ENCODE measurements around the gene CYP4X1.

DNA sequence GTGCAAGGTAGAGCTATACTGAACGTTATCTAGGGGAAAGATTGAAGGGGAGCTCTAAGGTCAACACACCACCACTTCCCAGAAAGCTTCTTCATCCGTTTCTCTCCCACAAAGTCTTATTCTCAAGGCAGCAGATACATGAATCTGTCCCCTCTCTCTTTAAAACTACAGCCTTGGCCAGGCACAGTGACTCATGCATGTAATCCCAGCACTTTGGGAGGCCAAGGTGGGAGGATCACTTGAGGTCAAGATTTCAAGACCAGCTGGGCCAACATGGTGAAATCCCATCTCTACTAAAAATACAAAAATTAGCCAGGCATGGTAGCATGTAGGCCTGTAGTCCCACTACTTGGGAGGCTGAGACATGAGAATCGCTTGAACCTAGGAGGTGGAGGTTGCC is 8.1 kb downstream of the CYP4X1 start:
- no peak for TF ChIP-seq EZH2 (IDR thresholded peaks at IDR 0.05; ENCODE audit: low read length, missing control alignments)
- TF ChIP-seq, protein P1, sequence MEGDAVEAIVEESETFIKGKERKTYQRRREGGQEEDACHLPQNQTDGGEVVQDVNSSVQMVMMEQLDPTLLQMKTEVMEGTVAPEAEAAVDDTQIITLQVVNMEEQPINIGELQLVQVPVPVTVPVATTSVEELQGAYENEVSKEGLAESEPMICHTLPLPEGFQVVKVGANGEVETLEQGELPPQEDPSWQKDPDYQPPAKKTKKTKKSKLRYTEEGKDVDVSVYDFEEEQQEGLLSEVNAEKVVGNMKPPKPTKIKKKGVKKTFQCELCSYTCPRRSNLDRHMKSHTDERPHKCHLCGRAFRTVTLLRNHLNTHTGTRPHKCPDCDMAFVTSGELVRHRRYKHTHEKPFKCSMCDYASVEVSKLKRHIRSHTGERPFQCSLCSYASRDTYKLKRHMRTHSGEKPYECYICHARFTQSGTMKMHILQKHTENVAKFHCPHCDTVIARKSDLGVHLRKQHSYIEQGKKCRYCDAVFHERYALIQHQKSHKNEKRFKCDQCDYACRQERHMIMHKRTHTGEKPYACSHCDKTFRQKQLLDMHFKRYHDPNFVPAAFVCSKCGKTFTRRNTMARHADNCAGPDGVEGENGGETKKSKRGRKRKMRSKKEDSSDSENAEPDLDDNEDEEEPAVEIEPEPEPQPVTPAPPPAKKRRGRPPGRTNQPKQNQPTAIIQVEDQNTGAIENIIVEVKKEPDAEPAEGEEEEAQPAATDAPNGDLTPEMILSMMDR (conservative IDR thresholded peaks at IDR 0.05 in 1 of 2, IDR thresholded peaks at IDR 0.05 in 1 of 2; ENCODE audit: low read depth in 1 of 2, low read length in 2 of 2) = no peak
